Neutrophil (primary cell): ENCODE measurements around the gene MUC21.

Source experiments
- H3K27ac ChIP-seq: fragments of 200-600 bp; sonication (generic); 2 replicates; pipeline ENCODE4 v1.5.1; 2016; ENCODE audit warnings: mild to moderate bottlenecking, moderate library complexity
- H3K27me3 ChIP-seq: fragments of 200-600 bp; sonication (generic); 2 replicates; pipeline ENCODE4 v1.6.0; 2016; ENCODE audit warnings: mild to moderate bottlenecking
- H3K36me3 ChIP-seq: fragments of 200-600 bp; sonication (generic); 2 replicates; pipeline ENCODE4 v1.5.1; 2017
- H3K4me1 ChIP-seq, 2 experiments: fragments of 200-600 bp in 1 of 2; sonication (generic) in 1 of 2; 1 replicate in 1 of 2; 2 replicates in 1 of 2; pipeline versions ENCODE4 v1.5.1 to v1.6.1; 2013 to 2016; ENCODE audit warnings: low read depth in 1 of 2, low read length in 1 of 2, mild to moderate bottlenecking in 1 of 2, moderate library complexity in 1 of 2; ENCODE audit not compliant: control insufficient read depth in 1 of 2, insufficient read depth in 1 of 2
- H3K4me3 ChIP-seq, 2 experiments: fragments of 200-600 bp in 1 of 2; sonication (generic) in 1 of 2; 1 replicate in 1 of 2; 2 replicates in 1 of 2; pipeline ENCODE4 v1.5.1; 2013 to 2016; ENCODE audit warnings: low read depth in 1 of 2, low read length in 1 of 2, mild to moderate bottlenecking in 1 of 2, moderate library complexity in 1 of 2
- H3K9me3 ChIP-seq: fragments of 200-600 bp; sonication (generic); 2 replicates; pipeline ENCODE4 v1.5.1; 2016
- CTCF ChIP-seq: fragments of 200-600 bp; sonication (generic); IDR thresholded peaks from 2 replicates; pipeline ENCODE4 v1.5.1; 2016; ENCODE audit warnings: antibody characterized with exemption

MUC21 gene

GRCh38 chr6:31037682-31038081 lies 54.2 kb downstream of the MUC21 start:
- Histone ChIP-seq H3K36me3 (no peaks in the 10 kb centered on the region), H3K27me3 (peaks cover 31% of the 10 kb centered on the region), H3K9me3 (no peaks in the 10 kb centered on the region), H3K4me3 (no peak overlapping the region), H3K27ac (no peak overlapping the region), H3K4me1 (no peaks in the 10 kb centered on the region)
- no peak for TF ChIP-seq CTCF

- peaks cover 40% of the 10 kb centered on the region for H3K27me3 ChIP-seq
- H3K4me3 ChIP-seq = no peak overlapping the region
- no peak overlapping the region for H3K27ac ChIP-seq
- no peak for TF ChIP-seq CTCF
- no peaks in the 10 kb centered on the region for H3K9me3 ChIP-seq
- H3K36me3 ChIP-seq = no peaks in the 10 kb centered on the region
- H3K4me1 ChIP-seq = no peaks in the 10 kb centered on the region
These were observed 55.0 kb downstream of the MUC21 start for GRCh38 chr6:31038559-31038958.
